ENCODE measurements around the gene MRPL54.

MRPL54 gene

DNA sequence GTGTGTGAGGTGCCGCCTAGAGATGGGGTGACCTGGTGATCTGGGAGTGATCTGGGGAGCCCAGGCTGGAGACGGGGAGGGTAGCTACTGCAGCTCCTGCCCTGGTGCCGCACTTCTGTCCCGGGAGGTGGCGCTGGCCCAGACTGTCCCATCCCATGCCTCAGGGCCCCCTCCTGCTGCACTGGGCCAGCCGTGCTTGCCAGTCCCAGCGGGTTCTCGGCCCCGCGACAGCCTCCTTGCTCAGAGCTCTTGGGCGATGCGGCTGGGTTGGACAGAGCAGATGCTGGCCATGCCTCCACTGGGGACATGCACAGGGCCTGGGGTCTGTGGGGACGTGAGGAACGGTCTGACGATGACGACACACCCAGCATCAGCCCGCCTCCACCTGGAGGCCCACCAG lies 7.0 kb downstream of the MRPL54 start:
- no peak for DNase-seq (ENCODE audit: low read depth in 2 of 2)

DNA sequence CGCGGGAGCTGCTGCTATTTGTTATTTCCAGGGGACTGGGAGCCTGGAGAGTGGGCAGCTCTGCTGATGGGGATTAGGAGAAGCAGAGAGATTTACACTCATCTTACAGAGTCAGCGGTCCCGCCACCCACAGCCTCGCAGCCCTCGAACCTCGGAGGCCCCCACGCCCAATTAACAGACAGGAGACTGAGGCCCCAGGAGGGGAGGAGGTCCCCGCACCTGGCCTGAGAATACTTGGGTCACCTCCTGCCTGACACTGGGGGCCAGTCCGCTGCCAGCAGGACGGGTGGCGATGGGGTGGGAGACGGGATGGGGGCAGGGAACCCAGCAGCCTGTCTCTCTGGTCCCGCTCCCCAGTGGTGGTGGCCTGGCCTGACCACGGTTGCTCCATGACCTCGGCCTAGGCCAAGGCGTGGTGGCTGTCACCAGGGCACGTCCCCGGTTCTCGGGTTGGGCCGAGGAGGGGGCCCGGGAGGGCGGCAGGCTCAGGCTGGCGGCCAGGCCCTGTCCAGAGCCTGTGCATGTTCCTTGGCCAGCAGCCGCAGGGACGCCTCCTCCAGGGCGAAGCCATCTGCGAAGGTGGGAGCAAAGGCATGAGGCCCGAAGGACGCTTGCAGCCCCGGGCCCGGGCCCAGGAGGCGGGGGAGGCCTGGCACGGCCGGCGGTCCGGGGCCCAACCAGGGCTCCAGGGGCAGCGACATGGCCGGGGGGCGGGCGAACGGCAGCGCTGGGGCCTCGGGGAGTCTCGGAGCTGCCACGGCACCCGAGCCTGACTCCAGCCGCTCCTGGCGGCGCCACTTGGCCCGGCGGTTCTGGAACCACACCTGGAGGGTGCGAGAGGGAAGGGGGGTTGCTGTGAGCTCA lies 7.9 kb downstream of the MRPL54 start:
- DNase-seq (ENCODE audit: low read depth in 2 of 2), result no peak

GRCh38 chr19:3771000-3771905 lies 8.8 kb downstream of the MRPL54 start:
- no peak for DNase-seq (ENCODE audit: low read depth in 2 of 2)

- no peak for DNase-seq (ENCODE audit: low read depth in 2 of 2)
Measured at GRCh38 chr19:3771906-3772455, 9.5 kb downstream of the MRPL54 start, which contains the start of gene RAX2. Gene RAX2 (minus strand): TSS chr19:3772228. CDS start chr19:3771742, 486 bp downstream.

DNA sequence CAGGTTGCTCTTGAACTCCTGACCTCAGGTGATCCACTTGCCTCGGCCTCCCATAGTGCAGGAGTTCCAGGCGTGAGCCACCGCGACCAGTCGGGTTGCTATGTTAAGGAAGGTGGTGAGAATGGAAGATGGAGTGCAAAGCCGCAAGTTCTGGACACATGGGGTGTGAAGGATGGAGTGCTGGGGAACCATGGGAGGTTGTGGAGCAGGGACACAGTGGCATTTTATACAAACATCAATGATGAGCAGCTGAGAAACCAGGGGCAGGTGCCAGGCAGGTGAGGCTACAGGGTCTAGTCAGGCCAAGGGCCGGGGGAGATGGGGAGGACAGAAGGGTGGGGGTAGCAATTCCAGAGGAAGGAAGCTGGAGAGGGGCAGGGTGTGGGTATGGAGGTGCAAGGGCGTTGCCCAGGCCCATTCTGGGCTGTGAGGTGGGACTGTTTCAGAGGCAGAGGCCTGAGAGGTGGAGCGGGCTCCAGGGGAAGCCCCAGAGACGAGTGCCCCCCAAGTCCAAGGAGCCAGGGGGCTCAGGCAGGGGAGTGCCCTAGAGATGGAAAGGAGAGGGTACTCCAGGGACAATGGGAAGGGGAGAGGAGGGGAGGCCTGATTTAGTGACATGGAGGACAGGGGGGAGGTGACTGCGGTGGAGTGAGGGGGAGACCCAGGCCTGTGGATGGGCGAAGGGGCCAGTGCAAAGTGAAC lies 11.5 kb downstream of the MRPL54 start:
- no peak for DNase-seq (ENCODE audit: low read depth in 2 of 2)

GRCh38 chr19:3774621-3775373 lies 12.3 kb downstream of the MRPL54 start:
- DNase-seq (ENCODE audit: low read depth in 2 of 2), result no peak

DNA sequence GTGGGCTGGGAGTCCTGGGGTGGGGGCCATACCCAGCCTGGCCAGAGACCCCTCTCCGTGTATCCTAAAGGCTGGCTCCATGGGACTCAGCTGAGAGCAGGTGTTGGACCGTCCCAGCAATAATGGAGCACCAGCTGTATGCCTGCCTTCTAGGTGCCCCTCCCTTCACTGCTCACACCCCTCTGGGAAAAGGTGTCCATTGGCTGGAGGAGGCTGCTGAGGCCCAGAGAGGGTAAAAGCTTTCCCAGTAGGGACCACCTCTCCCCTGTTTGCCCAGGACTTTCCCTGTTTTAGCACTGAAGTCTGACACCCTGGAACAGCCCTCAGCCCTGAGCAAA lies 12.9 kb downstream of the MRPL54 start:
- DNase-seq (ENCODE audit: low read depth in 2 of 2), result no peak

- DNase-seq (ENCODE audit: low read depth in 2 of 2), result no peak
Measured at GRCh38 chr19:3775831-3776230, 13.3 kb downstream of the MRPL54 start.

- no peak for DNase-seq (ENCODE audit: low read depth in 2 of 2)
Measured at GRCh38 chr19:3776479-3777040, 14.1 kb downstream of the MRPL54 start.

- no peak for DNase-seq (ENCODE audit: low read depth in 2 of 2)
Measured at GRCh38 chr19:3778104-3778867, 15.8 kb downstream of the MRPL54 start.

DNA sequence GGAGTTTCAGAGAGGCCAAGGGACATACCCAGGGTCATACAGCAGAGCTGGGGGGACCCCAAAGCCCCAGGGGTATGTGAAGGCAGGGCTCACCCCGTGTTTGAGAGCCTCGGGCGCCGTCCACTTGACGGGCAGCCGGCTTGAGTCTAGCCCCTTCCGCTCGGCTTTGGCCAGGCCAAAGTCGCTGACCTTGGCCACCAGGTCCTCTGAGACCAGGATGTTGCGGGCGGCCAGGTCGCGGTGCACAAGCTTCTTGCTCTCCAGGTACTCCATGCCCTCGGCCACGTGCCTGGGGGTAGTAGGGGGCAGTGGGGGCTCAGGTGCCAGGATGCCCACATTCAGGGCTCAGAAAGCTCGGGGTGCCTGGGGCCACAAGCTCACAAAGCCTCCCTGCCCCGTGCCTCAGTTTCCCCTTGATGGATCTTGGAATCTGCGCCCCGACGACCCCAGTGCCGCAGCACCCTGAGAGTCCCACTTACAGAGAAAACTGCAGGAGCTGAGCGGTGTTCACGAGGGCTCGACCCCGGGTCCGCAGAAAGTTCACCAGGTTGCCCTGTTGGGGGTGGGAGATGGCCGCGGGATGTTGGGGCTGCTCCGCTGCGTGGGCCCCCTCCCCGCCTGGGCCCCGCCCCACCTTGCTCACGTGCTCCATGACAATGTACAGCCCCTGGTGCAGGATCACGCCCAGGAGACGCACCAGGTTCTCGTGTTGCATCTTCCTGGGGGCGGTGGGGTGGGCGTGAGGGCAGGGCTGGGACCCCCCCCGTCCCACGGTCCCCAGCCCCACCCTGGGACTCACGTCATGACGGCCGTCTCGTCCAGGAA lies 16.6 kb downstream of the MRPL54 start:
- no peak for DNase-seq (ENCODE audit: low read depth in 2 of 2)

- no peak for DNase-seq (ENCODE audit: low read depth in 2 of 2)
Measured at GRCh38 chr19:3780786-3781304, 18.4 kb downstream of the MRPL54 start.

GRCh38 chr19:3781603-3782002 lies 19.1 kb downstream of the MRPL54 start:
- no peak for DNase-seq (ENCODE audit: low read depth in 2 of 2)

GRCh38 chr19:3782330-3782729 lies 19.8 kb downstream of the MRPL54 start:
- DNase-seq (ENCODE audit: low read depth in 2 of 2), result no peak

DNA sequence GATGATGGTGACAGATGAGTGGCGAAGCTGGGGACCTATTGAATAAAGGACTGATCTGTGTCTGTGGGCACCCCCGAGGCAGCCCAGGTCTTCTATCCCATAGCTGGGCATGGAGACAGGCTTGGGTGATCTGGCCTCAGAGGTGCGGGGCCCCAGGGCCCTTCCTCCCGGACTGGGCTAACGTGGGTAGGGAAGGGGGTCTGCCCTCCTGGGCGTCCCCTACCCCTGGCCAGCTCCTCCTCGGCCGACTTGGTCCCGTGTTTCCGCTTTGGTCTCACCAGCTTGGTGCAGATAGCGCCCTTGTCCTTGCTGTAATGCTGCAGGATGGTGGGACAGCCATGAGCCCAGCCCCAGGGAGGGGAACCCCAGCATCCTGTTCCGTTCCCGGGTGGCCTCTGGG lies 20.4 kb downstream of the MRPL54 start:
- no peak for DNase-seq (ENCODE audit: low read depth in 2 of 2)

GRCh38 chr19:3783660-3784584 lies 21.4 kb downstream of the MRPL54 start:
- peak in 1 of 2 donors; percentile 46 for DNase-seq (ENCODE audit: low read depth in 2 of 2)

GRCh38 chr19:3784607-3785450 lies 22.3 kb downstream of the MRPL54 start:
- no peak for DNase-seq (ENCODE audit: low read depth in 2 of 2)

All from stimulated activated CD4-positive, alpha-beta T cell treated with anti-CD3 and anti-CD28 coated beads, Interleukin-4, amount 100 ng/mL, for 48 hours (primary cell).